Testis (tissue), 2 donors: Measurements from ENCODE around the gene TAC4.

ENCODE experiments used
- CTCF ChIP-seq, 3 experiments: fragments of 450-650 bp in 2 of 3; fragments of 200-600 bp in 1 of 3; sonication (generic) in 1 of 3; IDR thresholded peaks; one replicate each; pipeline ENCODE4 v1.5.1; 2016 to 2019; ENCODE audit warnings: antibody characterized with exemption in 3 of 3, mild to moderate bottlenecking in 2 of 3, moderate library complexity in 1 of 3
- POLR2A ChIP-seq: fragments of 450-650 bp; IDR thresholded peaks from one replicate; pipeline ENCODE4 v1.6.1; 2017; ENCODE audit warnings: antibody characterized with exemption, mild to moderate bottlenecking, moderate library complexity

GRCh38 chr17:49839455-49839854 is 8.4 kb downstream of the TAC4 start:
- TF ChIP-seq CTCF (IDR thresholded peaks at IDR 0.05) (no peak), POLR2A (no peak)
